KMS-11 (cell line): ENCODE data around the gene LRTM1.

ENCODE experiments used
- H2AFZ ChIP-seq: fragments of 200-600 bp; sonication (generic); 2 replicates; pipeline ENCODE4 v1.6.1; 2016; ENCODE audit warnings: antibody characterized with exemption, mixed run types, low read depth
- H3K27ac ChIP-seq: fragments of 200-600 bp; sonication (generic); 2 replicates; pipeline ENCODE4 v1.6.1; 2016; ENCODE audit warnings: mild to moderate bottlenecking, mixed run types
- H3K27me3 ChIP-seq: fragments of 200-600 bp; sonication (generic); 2 replicates; pipeline ENCODE4 v1.6.1; 2017; ENCODE audit warnings: mild to moderate bottlenecking, low read depth, mixed run types, moderate library complexity; ENCODE audit not compliant: insufficient read depth
- H3K36me3 ChIP-seq: fragments of 200-600 bp; sonication (generic); 2 replicates; pipeline ENCODE4 v1.6.1; 2017; ENCODE audit warnings: mild to moderate bottlenecking, mixed run types; ENCODE audit not compliant: insufficient read depth
- H3K4me1 ChIP-seq: fragments of 200-600 bp; sonication (generic); 2 replicates; pipeline ENCODE4 v1.6.1; 2016; ENCODE audit warnings: mild to moderate bottlenecking, low read depth, mixed run types; ENCODE audit not compliant: poor library complexity, severe bottlenecking
- H3K4me2 ChIP-seq: fragments of 200-600 bp; sonication (generic); 2 replicates; pipeline ENCODE4 v1.7.0; 2016; ENCODE audit warnings: mild to moderate bottlenecking, mixed run types
- H3K4me3 ChIP-seq: fragments of 200-600 bp; sonication (generic); IDR thresholded peaks from 2 replicates; pipeline ENCODE4 v1.6.1; 2017; ENCODE audit warnings: low read depth, low read length, mixed read lengths; ENCODE audit not compliant: insufficient read depth
- H3K79me2 ChIP-seq: fragments of 200-600 bp; sonication (generic); 2 replicates; pipeline ENCODE4 v1.6.1; 2016; ENCODE audit warnings: low read depth, mixed run types; ENCODE audit not compliant: insufficient read depth
- H3K9ac ChIP-seq: fragments of 200-600 bp; sonication (generic); 2 replicates; pipeline ENCODE4 v1.6.1; 2016; ENCODE audit warnings: mild to moderate bottlenecking, mixed run types
- H4K20me1 ChIP-seq: fragments of 200-600 bp; sonication (generic); 2 replicates; pipeline ENCODE4 v1.6.1; 2016; ENCODE audit warnings: mild to moderate bottlenecking, mixed run types; ENCODE audit not compliant: insufficient read depth
- TF ChIP-seq, protein P1 (sequence below): fragments of 200-600 bp; sonication (generic); conservative IDR thresholded peaks from 2 replicates; pipeline ENCODE4 v1.6.1; 2017; ENCODE audit warnings: low read depth, mild to moderate bottlenecking, antibody characterized with exemption, low read length, moderate library complexity, mixed read lengths

LRTM1 gene

DNA sequence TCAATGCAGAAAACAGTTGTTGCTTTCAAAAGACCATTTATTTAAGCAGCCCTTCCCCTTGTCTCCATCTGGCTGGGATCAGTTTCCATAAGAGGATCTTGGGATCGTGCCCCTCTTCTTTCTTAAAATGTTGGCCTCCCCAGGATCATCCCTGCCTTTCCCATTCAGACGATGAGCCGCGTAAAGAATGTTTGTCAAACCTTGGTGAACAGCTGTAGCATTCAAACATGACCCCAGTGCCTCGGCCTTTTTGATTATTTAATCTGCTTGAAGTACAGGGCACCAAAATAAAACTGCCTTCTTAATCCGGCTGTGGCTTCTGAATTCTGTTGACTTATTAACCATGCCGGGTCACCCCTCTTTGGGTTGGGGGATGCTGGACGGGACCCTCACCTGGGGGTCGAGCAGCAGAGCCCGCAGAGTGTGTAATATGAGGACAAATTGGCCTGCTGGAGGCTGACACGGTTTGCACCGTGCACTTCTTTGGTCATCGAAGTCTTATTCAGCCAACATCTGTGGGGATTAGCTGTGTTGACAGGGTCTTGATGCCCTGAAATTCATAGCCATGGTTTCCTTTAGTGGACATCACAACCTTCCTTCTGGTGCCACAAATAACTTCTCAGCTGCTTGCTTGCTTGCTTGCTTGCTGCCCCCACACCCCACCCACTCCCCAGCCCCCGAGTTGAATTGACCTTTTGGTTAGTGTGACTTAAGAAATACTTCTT, at the start of gene LRTM1:
Gene LRTM1 (minus strand): TSS at position 14 of the 725 bp plus-strand sequence. CDS start 148 bp downstream, outside the sequence.
- TF ChIP-seq, protein P1, sequence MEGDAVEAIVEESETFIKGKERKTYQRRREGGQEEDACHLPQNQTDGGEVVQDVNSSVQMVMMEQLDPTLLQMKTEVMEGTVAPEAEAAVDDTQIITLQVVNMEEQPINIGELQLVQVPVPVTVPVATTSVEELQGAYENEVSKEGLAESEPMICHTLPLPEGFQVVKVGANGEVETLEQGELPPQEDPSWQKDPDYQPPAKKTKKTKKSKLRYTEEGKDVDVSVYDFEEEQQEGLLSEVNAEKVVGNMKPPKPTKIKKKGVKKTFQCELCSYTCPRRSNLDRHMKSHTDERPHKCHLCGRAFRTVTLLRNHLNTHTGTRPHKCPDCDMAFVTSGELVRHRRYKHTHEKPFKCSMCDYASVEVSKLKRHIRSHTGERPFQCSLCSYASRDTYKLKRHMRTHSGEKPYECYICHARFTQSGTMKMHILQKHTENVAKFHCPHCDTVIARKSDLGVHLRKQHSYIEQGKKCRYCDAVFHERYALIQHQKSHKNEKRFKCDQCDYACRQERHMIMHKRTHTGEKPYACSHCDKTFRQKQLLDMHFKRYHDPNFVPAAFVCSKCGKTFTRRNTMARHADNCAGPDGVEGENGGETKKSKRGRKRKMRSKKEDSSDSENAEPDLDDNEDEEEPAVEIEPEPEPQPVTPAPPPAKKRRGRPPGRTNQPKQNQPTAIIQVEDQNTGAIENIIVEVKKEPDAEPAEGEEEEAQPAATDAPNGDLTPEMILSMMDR, result no peak
- Histone ChIP-seq H3K4me1 (no peaks in the 10 kb centered on the region), H3K27ac (no peak within 1 kb of the TSS), H3K79me2 (no peaks in the 10 kb centered on the region), H4K20me1 (no peaks in the 10 kb centered on the region), H3K4me2 (no peak within 1 kb of the TSS), H2AFZ (no peak within 1 kb of the TSS), H3K36me3 (no peaks in the 10 kb centered on the region), H3K4me3 (no peak within 1 kb of the TSS), H3K27me3 (no peaks in the 10 kb centered on the region), H3K9ac (no peak within 1 kb of the TSS)

DNA sequence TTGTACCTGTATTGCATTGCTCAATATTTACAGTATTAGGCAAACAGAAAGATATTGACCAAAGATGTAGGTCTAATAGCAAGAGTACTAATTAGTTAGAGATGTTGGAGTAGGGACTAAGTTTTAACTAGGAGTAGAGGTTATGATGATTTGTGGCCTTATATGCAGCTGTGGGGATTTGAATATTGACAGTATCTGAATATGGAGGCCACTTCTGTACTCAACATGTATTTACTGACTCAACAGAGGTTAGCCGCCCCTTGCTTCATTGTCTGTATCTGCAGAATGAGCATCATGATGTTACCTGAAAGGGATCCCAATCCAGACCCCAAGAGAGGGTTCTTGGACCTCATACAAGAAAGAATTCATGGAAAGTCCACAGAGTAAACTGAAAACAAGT, 49.6 kb upstream of the LRTM1 start:
- Histone ChIP-seq H3K4me1 (no peaks in the 10 kb centered on the region), H3K36me3 (no peaks in the 10 kb centered on the region), H2AFZ (no peak overlapping the region), H3K27ac (no peak overlapping the region), H3K9ac (no peak overlapping the region), H3K4me2 (no peak overlapping the region), H3K27me3 (no peaks in the 10 kb centered on the region), H4K20me1 (no peaks in the 10 kb centered on the region), H3K79me2 (no peaks in the 10 kb centered on the region), H3K4me3 (no peak overlapping the region)
- TF ChIP-seq, protein P1, result no peak

DNA sequence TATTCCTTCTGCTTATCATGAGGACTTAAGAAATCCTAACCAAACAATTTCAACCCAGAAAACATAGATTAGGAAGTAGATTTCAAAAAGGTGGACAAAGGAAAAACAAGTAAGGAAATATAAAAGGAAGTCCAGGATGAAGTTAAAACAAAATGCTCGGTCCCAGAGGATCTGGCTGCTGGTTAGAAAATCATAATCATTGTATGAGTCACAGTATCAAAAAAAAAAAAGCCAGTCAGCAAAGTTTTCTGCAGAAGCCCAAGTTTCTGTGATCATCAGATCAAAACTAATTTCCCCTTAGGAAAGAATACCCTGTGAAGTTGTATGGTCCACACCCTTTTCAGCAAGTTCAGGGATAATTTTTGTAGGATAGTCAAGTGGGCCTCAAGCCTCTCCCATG, 43.0 kb upstream of the LRTM1 start:
- no peaks in the 10 kb centered on the region for H4K20me1 ChIP-seq
- H3K27me3 ChIP-seq, result no peaks in the 10 kb centered on the region
- TF ChIP-seq, protein P1, result no peak
- H3K9ac ChIP-seq, result no peak overlapping the region
- H3K27ac ChIP-seq, result no peak overlapping the region
- H3K79me2 ChIP-seq, result no peaks in the 10 kb centered on the region
- no peaks in the 10 kb centered on the region for H3K36me3 ChIP-seq
- H2AFZ ChIP-seq, result no peak overlapping the region
- H3K4me1 ChIP-seq, result no peaks in the 10 kb centered on the region
- no peak overlapping the region for H3K4me3 ChIP-seq
- H3K4me2 ChIP-seq, result no peak overlapping the region

DNA sequence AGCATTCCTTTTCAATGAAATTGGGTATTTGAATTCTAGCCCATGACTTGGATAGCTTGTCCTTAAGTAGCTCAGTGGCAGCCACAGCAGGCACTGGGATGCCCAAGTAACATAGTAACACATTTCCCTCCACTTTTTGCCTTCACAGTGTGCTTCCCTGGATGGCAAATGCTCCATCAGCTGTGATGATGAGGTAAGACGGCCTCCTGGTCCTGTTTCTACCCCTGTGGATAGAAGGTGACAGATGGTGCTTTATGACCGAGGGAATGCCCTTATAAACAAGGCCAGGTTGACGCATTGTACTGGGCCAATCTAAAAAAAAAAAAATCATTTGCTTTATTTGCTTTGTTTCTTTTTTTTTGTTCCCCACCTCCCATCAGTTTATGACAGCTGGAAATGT, 41.8 kb upstream of the LRTM1 start:
- TF ChIP-seq, protein P1, result no peak
- Histone ChIP-seq H4K20me1 (no peaks in the 10 kb centered on the region), H3K27ac (no peak overlapping the region), H3K4me3 (no peak overlapping the region), H3K27me3 (no peaks in the 10 kb centered on the region), H3K4me1 (no peaks in the 10 kb centered on the region), H3K79me2 (no peaks in the 10 kb centered on the region), H3K36me3 (no peaks in the 10 kb centered on the region), H3K9ac (no peak overlapping the region), H2AFZ (no peak overlapping the region), H3K4me2 (no peak overlapping the region)
